Mesothelial cell of epicardium (in vitro differentiated cells): Measurements from ENCODE around the gene ANKRD13D. TPM values are rescaled to one million over a fixed set of nuclear protein-coding genes. Genes with fewer than 3 reads are reported as not detected.
A peak's percentile ranks its signal among the peaks of the same experiment; 100 is the strongest.

Source experiments
- DNase-seq, 2 experiments: peaks; one replicate each; pipeline ENCODE4 v3.0.0; 2021; ENCODE audit warnings: low spot score in 2 of 2; ENCODE audit not compliant: unreplicated experiment in 2 of 2
- H3K27ac Mint-ChIP-seq: 2 replicates; pipeline ENCODE4 v1.8.0; 2021; ENCODE audit warnings: mixed read lengths
- H3K27me3 Mint-ChIP-seq: 2 replicates; pipeline ENCODE4 v1.8.0; 2021; ENCODE audit warnings: low read depth, mixed read lengths
- H3K36me3 Mint-ChIP-seq: 2 replicates; pipeline ENCODE4 v1.8.0; 2021; ENCODE audit warnings: mixed read lengths
- H3K4me1 Mint-ChIP-seq: 2 replicates; pipeline ENCODE4 v1.8.0; 2021; ENCODE audit warnings: mixed read lengths
- H3K4me3 Mint-ChIP-seq: 2 replicates; pipeline ENCODE4 v1.8.0; 2021; ENCODE audit warnings: mild to moderate bottlenecking, moderate library complexity, mixed read lengths
- H3K9me3 Mint-ChIP-seq: 2 replicates; pipeline ENCODE4 v1.8.0; 2021; ENCODE audit warnings: mixed read lengths
- CTCF ChIP-seq: fragments of 200-600 bp; sonication (generic); IDR thresholded peaks from one replicate; pipeline ENCODE4 v1.5.0; 2021; ENCODE audit warnings: antibody characterized with exemption; ENCODE audit not compliant: unreplicated experiment
- total RNA-seq: library from RNA; stranded (reverse); gene quantifications from 3 replicates; pipeline ENCODE4 v1.2.1, GENCODE V29; 2021

The ANKRD13D gene
- total RNA-seq, 1 donor from 2014 or later, result 76.5 TPM

- DNase-seq, result no peak
- H3K27me3 Mint-ChIP-seq, result no peaks in the 10 kb centered on the region
- H3K36me3 Mint-ChIP-seq, result no peaks in the 10 kb centered on the region
- H3K9me3 Mint-ChIP-seq, result no peaks in the 10 kb centered on the region
- H3K27ac Mint-ChIP-seq, result peak overlapping the region; percentile 92
- peaks cover 46% of the 10 kb centered on the region for H3K4me1 Mint-ChIP-seq
- no peak for TF ChIP-seq CTCF
- peak overlapping the region; percentile 93 for H3K4me3 Mint-ChIP-seq
These were observed 21.7 kb upstream of the ANKRD13D start for GRCh38 chr11:67267188-67268080.

GRCh38 chr11:67268081-67268961, 20.8 kb upstream of the ANKRD13D start:
- Mint-ChIP-seq H3K36me3 (no peaks in the 10 kb centered on the region), H3K27me3 (no peaks in the 10 kb centered on the region), H3K9me3 (no peaks in the 10 kb centered on the region), H3K4me1 (peaks cover 37% of the 10 kb centered on the region), H3K27ac (no peak overlapping the region), H3K4me3 (peak overlapping the region; percentile 93)
- DNase-seq, result no peak
- TF ChIP-seq CTCF, result no peak

GRCh38 chr11:67268962-67269268, 20.2 kb upstream of the ANKRD13D start:
- Mint-ChIP-seq H3K4me3 (peak overlapping the region; percentile 17), H3K36me3 (no peaks in the 10 kb centered on the region), H3K27me3 (no peaks in the 10 kb centered on the region), H3K9me3 (no peaks in the 10 kb centered on the region), H3K27ac (no peak overlapping the region), H3K4me1 (peaks cover 36% of the 10 kb centered on the region)
- DNase-seq, result no peak
- no peak for TF ChIP-seq CTCF

- H3K9me3 Mint-ChIP-seq, result no peaks in the 10 kb centered on the region
- H3K27ac Mint-ChIP-seq, result peak overlapping the region; percentile 73
- H3K36me3 Mint-ChIP-seq, result no peaks in the 10 kb centered on the region
- no peak for TF ChIP-seq CTCF
- DNase-seq, result no peak
- H3K27me3 Mint-ChIP-seq, result no peaks in the 10 kb centered on the region
- peaks cover 36% of the 10 kb centered on the region for H3K4me1 Mint-ChIP-seq
- H3K4me3 Mint-ChIP-seq, result peak overlapping the region; percentile 48
These were observed 19.5 kb upstream of the ANKRD13D start for GRCh38 chr11:67269401-67270255.
